ENCODE measurements around the gene RELA. TPM values are rescaled to one million over a fixed set of nuclear protein-coding genes. Genes with fewer than 3 reads are reported as not detected.

RELA gene
- polyA plus RNA-seq, 1 of the 3 experiments (the other 2 are of a cell fraction): 49.5 TPM

GRCh38 chr11:65649656-65650546 is 12.8 kb downstream of the RELA start:
- Histone ChIP-seq H3K9me3 (no peaks in the 10 kb centered on the region), H3F3A (replicated peaks; ENCODE audit: insufficient read depth) (peaks cover 40% of the 10 kb centered on the region), H3K4me1 (ENCODE audit: control insufficient read depth in 1 of 2, insufficient read depth in 2 of 2, low read depth in 1 of 2, low read length in 1 of 2) (peaks cover 11 to 26% of the 10 kb centered on the region in 2 experiments), H3K9me2 (no peaks in the 10 kb centered on the region), H3K79me2 (ENCODE audit: insufficient read depth) (no peaks in the 10 kb centered on the region), H3K9ac (no peak overlapping the region), H3K27ac (ENCODE audit: low read depth in 2 of 2, low read length in 1 of 2) (no peak overlapping the region), H4K20me1 (ENCODE audit: insufficient read depth) (no peaks in the 10 kb centered on the region), H2AFZ (ENCODE audit: low read depth) (no peak overlapping the region), H3K27me3 (ENCODE audit: insufficient read depth) (no peaks in the 10 kb centered on the region), H3K36me3 (replicated peaks in 1 of 2; ENCODE audit: control insufficient read depth in 1 of 2, insufficient read depth in 2 of 2, low read length in 1 of 2) (peaks cover 13 to 22% of the 10 kb centered on the region in 2 experiments), H3K4me3 (ENCODE audit: low read depth in 2 of 2, low read length in 1 of 2) (no peak overlapping the region), H3K4me2 (no peak overlapping the region)
- no peak for DNase-seq
- ChIA-PET CTCF (interaction anchor here (1.0 to 4.3 kb wide), 3 partner anchors 12 to 77 kb away, joined by 3 to 17 read pairs (median 6); partner anchors contain the start of genes FAM89B and SIPA1), POLR2A (interaction anchor here (1.8 kb wide), 1 partner anchor 11 kb away, joined by 6 read pairs; no protein-coding TSS in a partner anchor)
- 100% methylated on average over 2 of the region's 16 CpGs for WGBS (ENCODE audit: low lambda C conversion rate)
- no peak for TF ChIP-seq EZH2phosphoT487 (IDR thresholded peaks at IDR 0.05; ENCODE audit: borderline replicate concordance, low read depth)
- no peak for TF ChIP-seq GATA2 (CRISPR knock-in tag; IDR thresholded peaks at IDR 0.05)
- no peak for TF ChIP-seq FOXM1 (IDR thresholded peaks at IDR 0.05; ENCODE audit: low read depth)
- no peak for TF ChIP-seq NFIC (IDR thresholded peaks at IDR 0.05; ENCODE audit: borderline replicate concordance)
- TF ChIP-seq, protein P1, sequence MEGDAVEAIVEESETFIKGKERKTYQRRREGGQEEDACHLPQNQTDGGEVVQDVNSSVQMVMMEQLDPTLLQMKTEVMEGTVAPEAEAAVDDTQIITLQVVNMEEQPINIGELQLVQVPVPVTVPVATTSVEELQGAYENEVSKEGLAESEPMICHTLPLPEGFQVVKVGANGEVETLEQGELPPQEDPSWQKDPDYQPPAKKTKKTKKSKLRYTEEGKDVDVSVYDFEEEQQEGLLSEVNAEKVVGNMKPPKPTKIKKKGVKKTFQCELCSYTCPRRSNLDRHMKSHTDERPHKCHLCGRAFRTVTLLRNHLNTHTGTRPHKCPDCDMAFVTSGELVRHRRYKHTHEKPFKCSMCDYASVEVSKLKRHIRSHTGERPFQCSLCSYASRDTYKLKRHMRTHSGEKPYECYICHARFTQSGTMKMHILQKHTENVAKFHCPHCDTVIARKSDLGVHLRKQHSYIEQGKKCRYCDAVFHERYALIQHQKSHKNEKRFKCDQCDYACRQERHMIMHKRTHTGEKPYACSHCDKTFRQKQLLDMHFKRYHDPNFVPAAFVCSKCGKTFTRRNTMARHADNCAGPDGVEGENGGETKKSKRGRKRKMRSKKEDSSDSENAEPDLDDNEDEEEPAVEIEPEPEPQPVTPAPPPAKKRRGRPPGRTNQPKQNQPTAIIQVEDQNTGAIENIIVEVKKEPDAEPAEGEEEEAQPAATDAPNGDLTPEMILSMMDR (IDR thresholded peaks at IDR 0.05): no peak
- TF ChIP-seq ELF1 (IDR thresholded peaks at IDR 0.05): no peak
- no peak for TF ChIP-seq TAF1 (IDR thresholded peaks at IDR 0.05; ENCODE audit: borderline replicate concordance, low read depth, low read length)

- no peak overlapping the region for H3K4me3 ChIP-seq (ENCODE audit: low read depth in 2 of 2, low read length in 1 of 2)
- no peak for TF ChIP-seq MXI1 (IDR thresholded peaks at IDR 0.05; ENCODE audit: low read depth, low read length)
- no peak for TF ChIP-seq RFX5 (IDR thresholded peaks at IDR 0.05; ENCODE audit: low read length)
- no peak for TF ChIP-seq TEAD4 (IDR thresholded peaks at IDR 0.05; ENCODE audit: borderline replicate concordance, insufficient read depth)
- no peak for TF ChIP-seq TAF1 (IDR thresholded peaks at IDR 0.05; ENCODE audit: borderline replicate concordance, low read depth, low read length)
- TF ChIP-seq JUND (IDR thresholded peaks at IDR 0.05): no peak
- TF ChIP-seq, protein P1 (IDR thresholded peaks at IDR 0.05): no peak
- TF ChIP-seq REST (IDR thresholded peaks at IDR 0.05; ENCODE audit: low read depth, low read length): no peak
- TF ChIP-seq, protein P2, sequence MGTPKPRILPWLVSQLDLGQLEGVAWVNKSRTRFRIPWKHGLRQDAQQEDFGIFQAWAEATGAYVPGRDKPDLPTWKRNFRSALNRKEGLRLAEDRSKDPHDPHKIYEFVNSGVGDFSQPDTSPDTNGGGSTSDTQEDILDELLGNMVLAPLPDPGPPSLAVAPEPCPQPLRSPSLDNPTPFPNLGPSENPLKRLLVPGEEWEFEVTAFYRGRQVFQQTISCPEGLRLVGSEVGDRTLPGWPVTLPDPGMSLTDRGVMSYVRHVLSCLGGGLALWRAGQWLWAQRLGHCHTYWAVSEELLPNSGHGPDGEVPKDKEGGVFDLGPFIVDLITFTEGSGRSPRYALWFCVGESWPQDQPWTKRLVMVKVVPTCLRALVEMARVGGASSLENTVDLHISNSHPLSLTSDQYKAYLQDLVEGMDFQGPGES (IDR thresholded peaks at IDR 0.05; ENCODE audit: low read depth, low read length): no peak
- TF ChIP-seq POLR2AphosphoS5 (IDR thresholded peaks at IDR 0.05; ENCODE audit: low read depth, low read length): no peak
- TF ChIP-seq MEF2A (IDR thresholded peaks at IDR 0.05; ENCODE audit: borderline replicate concordance, low read depth): no peak
These were observed 13.7 kb downstream of the RELA start for GRCh38 chr11:65648997-65649493.

More at GRCh38 chr11:65648997-65649493, 13.7 kb downstream of the RELA start:
- H3K27ac ChIP-seq (ENCODE audit: low read depth in 2 of 2, low read length in 1 of 2): no peak overlapping the region
- H3F3A ChIP-seq (replicated peaks; ENCODE audit: insufficient read depth): peaks cover 31% of the 10 kb centered on the region
- H3K9me3 ChIP-seq: no peaks in the 10 kb centered on the region
- no peaks in the 10 kb centered on the region for H4K20me1 ChIP-seq (ENCODE audit: insufficient read depth)
- no peak overlapping the region for H2AFZ ChIP-seq (ENCODE audit: low read depth)
- H3K4me2 ChIP-seq: no peak overlapping the region
- no peaks in the 10 kb centered on the region for H3K27me3 ChIP-seq (ENCODE audit: insufficient read depth)
- ChIA-PET CTCF (interaction anchor here (1.0 to 4.3 kb wide), 3 partner anchors 11 to 76 kb away, joined by 3 to 17 read pairs (median 6); partner anchors contain the start of genes FAM89B and SIPA1), POLR2A (interaction anchor here (1.8 kb wide), 1 partner anchor 10 kb away, joined by 6 read pairs; no protein-coding TSS in a partner anchor)
- no peak overlapping the region for H3K9ac ChIP-seq
- no peaks in the 10 kb centered on the region for H3K79me2 ChIP-seq (ENCODE audit: insufficient read depth)
- peaks cover 11 to 24% of the 10 kb centered on the region in 2 experiments for H3K4me1 ChIP-seq (ENCODE audit: control insufficient read depth in 1 of 2, insufficient read depth in 2 of 2, low read depth in 1 of 2, low read length in 1 of 2)
- H3K36me3 ChIP-seq (replicated peaks in 1 of 2; ENCODE audit: control insufficient read depth in 1 of 2, insufficient read depth in 2 of 2, low read length in 1 of 2): peaks cover 10 to 17% of the 10 kb centered on the region in 2 experiments
- 95% methylated on average over 6 of the region's 12 CpGs for WGBS (ENCODE audit: low lambda C conversion rate)
- no peaks in the 10 kb centered on the region for H3K9me2 ChIP-seq
- no peak for DNase-seq
